Transverse colon (tissue), 4 donors: ENCODE results near the gene ALOX15B. TPM values are rescaled to one million over a fixed set of nuclear protein-coding genes. Genes with fewer than 3 reads are reported as not detected.
"Not testable (repeated sequence)": the region's sequence is repeated elsewhere in the genome, so short reads cannot be mapped to it uniquely, and the experiment has no call there.

Experiments
- DNase-seq: peaks from one replicate; pipeline ENCODE4 v3.0.0-alpha.2; 2019
- H3K27ac ChIP-seq, 4 donors: fragments of 200-600 bp; sonication (generic); 2 replicates each; pipeline ENCODE4 v1.5.1; 2016 to 2018; ENCODE audit warnings: inconsistent platforms in 4 of 4
- H3K27me3 ChIP-seq: fragments of 200-600 bp; sonication (generic); 2 replicates; pipeline ENCODE4 v1.5.1; 2017; ENCODE audit warnings: inconsistent platforms
- H3K36me3 ChIP-seq, 4 donors: fragments of 200-600 bp; sonication (generic); 2 replicates each; pipeline ENCODE4 v1.5.1; 2017 to 2019; ENCODE audit warnings: inconsistent platforms in 4 of 4
- H3K4me1 ChIP-seq, 4 donors: fragments of 200-600 bp; sonication (generic); 2 replicates each; pipeline ENCODE4 v1.5.1; 2017 to 2020; ENCODE audit warnings: inconsistent platforms in 4 of 4
- H3K4me3 ChIP-seq, 4 donors: fragments of 200-600 bp; sonication (generic); 1 replicate in 1 of 4; 2 replicates in 3 of 4; pipeline versions ENCODE4 v1.5.1 to v1.6.1; 2017 to 2019; ENCODE audit warnings: inconsistent platforms in 4 of 4
- H3K9me3 ChIP-seq, 2 donors: fragments of 200-600 bp; sonication (generic); 2 replicates each; pipeline ENCODE4 v1.5.1; 2017 to 2019; ENCODE audit warnings: inconsistent platforms in 2 of 2
- EP300 ChIP-seq: sonication (generic); formaldehyde crosslinking; IDR thresholded peaks from one replicate; pipeline ENCODE4 v1.6.1; 2017; ENCODE audit warnings: antibody characterized with exemption, low read depth
- POLR2A ChIP-seq: fragments of 450-650 bp; IDR thresholded peaks from one replicate; pipeline ENCODE4 v1.6.1; 2016; ENCODE audit warnings: antibody characterized with exemption, mild to moderate bottlenecking, moderate library complexity
- POLR2AphosphoS5 ChIP-seq, 3 donors: sonication (generic); formaldehyde crosslinking; IDR thresholded peaks; one replicate each; pipeline ENCODE4 v1.6.1; 2016; ENCODE audit warnings: antibody characterized with exemption in 3 of 3
- WGBS, 2 donors: methylation state at CpG; one replicate each; pipeline ENCODE4 v1.1.5; 2018; ENCODE audit warnings: low coverage in 1 of 2; 5-methylcytosine and 5-hydroxymethylcytosine counted together
- in situ Hi-C, 4 donors: fragments of 200-750 bp; cut with MboI; loops; one replicate each; pipeline versions ENCODE4 v1.15.0 to v1.15.1; 2017; ENCODE audit warnings: low sequenced_read_pairs in 3 of 4, low pct_ligation_motif_present in 1 of 4, low pct_unique_long_range_greater_than_20kb in 1 of 4
- intact Hi-C: fragments of 100-400 bp; cut with DNase I; formaldehyde crosslinking; loops from one replicate; pipeline ENCODE4 v1.15.1; 2023; ENCODE audit warnings: low total_unique reads
- total RNA-seq, 4 donors: library from RNA; depleted of rRNA; stranded (reverse); fragments of >200 nt; gene quantifications; one replicate each; pipeline ENCODE4 v1.1.0, GENCODE V29; 2016
- TF ChIP-seq, protein P1 (sequence below), 5 experiments: fragments of 200-600 bp in 3 of 5; fragments of 450-650 bp in 2 of 5; sonication (generic) in 3 of 5; IDR thresholded peaks; 1 replicate in 2 of 5; 2 replicates in 3 of 5; pipeline ENCODE4 v1.5.1; 2016 to 2017; ENCODE audit warnings: antibody characterized with exemption in 5 of 5, inconsistent platforms in 3 of 5, mild to moderate bottlenecking in 2 of 5, moderate library complexity in 1 of 5

ALOX15B gene
- total RNA-seq, 4 donors from 2014 or later: 3.3 to 44.4 (median 5.4) TPM

DNA sequence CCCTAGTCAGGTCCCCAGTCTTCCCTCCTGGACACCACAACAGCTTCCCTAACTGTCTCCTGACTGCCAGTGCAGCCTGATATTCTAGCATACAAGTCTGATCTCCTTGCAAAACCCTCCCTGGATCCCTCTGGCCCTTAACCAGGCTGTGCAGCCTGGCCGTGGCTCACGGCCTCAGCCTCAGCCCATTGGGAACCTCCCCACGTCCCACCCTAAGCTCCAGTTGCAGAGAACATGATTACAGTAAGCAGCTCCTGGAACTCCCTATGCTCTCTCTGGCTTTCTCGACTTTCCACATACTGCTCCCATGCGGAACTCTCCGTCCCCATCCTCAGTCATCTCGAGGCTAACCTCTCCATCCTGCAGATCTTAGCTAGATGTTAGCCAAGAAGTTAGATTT lies 35.7 kb downstream of the ALOX15B start:
- no peak for DNase-seq
- intact Hi-C loops (no loop called here), in situ Hi-C loops (no loop called here)
- WGBS, 2 donors: 73 to 100% methylated on average over 2 to 7 of the region's 7 CpGs
- H3K27ac ChIP-seq: no peak overlapping the region
- no peak overlapping the region for H3K4me3 ChIP-seq
- no peaks in the 10 kb centered on the region for H3K36me3 ChIP-seq
- peaks cover 80% of the 10 kb centered on the region for H3K27me3 ChIP-seq
- no peak for TF ChIP-seq POLR2A
- H3K9me3 ChIP-seq: no peaks in the 10 kb centered on the region
- peaks cover 9 to 30% (median 26%) of the 10 kb centered on the region in 4 donors for H3K4me1 ChIP-seq

DNA sequence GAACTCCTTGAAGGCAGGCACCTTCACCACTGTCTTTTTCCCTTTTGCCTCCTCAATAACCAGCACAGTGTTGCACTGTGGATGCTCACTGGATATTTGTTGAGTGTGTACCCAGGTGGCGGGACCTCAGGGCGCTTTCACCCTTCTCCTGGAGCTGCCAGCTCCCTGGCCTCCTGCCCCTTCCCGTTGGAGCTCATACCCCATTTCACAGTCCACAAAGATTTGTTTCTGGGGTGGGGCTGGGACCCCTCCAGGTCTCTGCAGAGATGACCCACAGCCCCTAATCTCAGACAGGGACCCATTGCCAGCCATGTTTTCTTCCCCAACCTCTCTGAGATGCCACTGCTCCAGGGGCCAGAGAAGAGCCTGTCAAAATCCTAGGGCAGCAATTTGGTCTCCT lies 36.2 kb downstream of the ALOX15B start:
- no peak overlapping the region for H3K4me3 ChIP-seq
- H3K36me3 ChIP-seq: no peaks in the 10 kb centered on the region
- no peak for DNase-seq
- TF ChIP-seq POLR2AphosphoS5 (IDR thresholded peaks at IDR 0.05) (no peak), POLR2A (no peak), EP300 (no peak)
- TF ChIP-seq, protein P1, sequence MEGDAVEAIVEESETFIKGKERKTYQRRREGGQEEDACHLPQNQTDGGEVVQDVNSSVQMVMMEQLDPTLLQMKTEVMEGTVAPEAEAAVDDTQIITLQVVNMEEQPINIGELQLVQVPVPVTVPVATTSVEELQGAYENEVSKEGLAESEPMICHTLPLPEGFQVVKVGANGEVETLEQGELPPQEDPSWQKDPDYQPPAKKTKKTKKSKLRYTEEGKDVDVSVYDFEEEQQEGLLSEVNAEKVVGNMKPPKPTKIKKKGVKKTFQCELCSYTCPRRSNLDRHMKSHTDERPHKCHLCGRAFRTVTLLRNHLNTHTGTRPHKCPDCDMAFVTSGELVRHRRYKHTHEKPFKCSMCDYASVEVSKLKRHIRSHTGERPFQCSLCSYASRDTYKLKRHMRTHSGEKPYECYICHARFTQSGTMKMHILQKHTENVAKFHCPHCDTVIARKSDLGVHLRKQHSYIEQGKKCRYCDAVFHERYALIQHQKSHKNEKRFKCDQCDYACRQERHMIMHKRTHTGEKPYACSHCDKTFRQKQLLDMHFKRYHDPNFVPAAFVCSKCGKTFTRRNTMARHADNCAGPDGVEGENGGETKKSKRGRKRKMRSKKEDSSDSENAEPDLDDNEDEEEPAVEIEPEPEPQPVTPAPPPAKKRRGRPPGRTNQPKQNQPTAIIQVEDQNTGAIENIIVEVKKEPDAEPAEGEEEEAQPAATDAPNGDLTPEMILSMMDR (IDR thresholded peaks at IDR 0.05): no peak
- in situ Hi-C loops (loop anchor here in 2 of 4 donors (25.0 kb wide), 1 partner anchor 237 kb away; the partner anchor contains the start of gene ARHGEF15 (in 2 of the 2)), intact Hi-C loops (no loop called here)
- WGBS, 2 donors: 80% methylated on average over 3 of the region's 3 CpGs; no CpG with 5 or more reads in 1 of the 2 donors
- H3K27me3 ChIP-seq: peaks cover 81% of the 10 kb centered on the region
- H3K9me3 ChIP-seq: no peaks in the 10 kb centered on the region
- H3K27ac ChIP-seq: no peak overlapping the region
- H3K4me1 ChIP-seq: peaks cover 9 to 30% (median 28%) of the 10 kb centered on the region in 4 donors

GRCh38 chr17:8075574-8076342 lies 36.9 kb downstream of the ALOX15B start:
- in situ Hi-C loops (loop anchor here in 2 of 4 donors (25.0 kb wide), 1 partner anchor 237 kb away; the partner anchor contains the start of gene ARHGEF15 (in 2 of the 2)), intact Hi-C loops (no loop called here)
- Histone ChIP-seq H3K4me3 (no peak overlapping the region), H3K9me3 (no peaks in the 10 kb centered on the region), H3K36me3 (no peaks in the 10 kb centered on the region), H3K27ac (no peak overlapping the region), H3K4me1 (peaks cover 9 to 35% (median 31%) of the 10 kb centered on the region in 4 donors), H3K27me3 (peaks cover 87% of the 10 kb centered on the region)
- no peak for DNase-seq
- WGBS, 2 donors: 90% methylated on average over 14 of the region's 14 CpGs; no CpG with 5 or more reads in 1 of the 2 donors
- TF ChIP-seq POLR2A (no peak), POLR2AphosphoS5 (IDR thresholded peaks at IDR 0.05) (no peak), EP300 (no peak)
- TF ChIP-seq, protein P1 (IDR thresholded peaks at IDR 0.05): no peak

DNA sequence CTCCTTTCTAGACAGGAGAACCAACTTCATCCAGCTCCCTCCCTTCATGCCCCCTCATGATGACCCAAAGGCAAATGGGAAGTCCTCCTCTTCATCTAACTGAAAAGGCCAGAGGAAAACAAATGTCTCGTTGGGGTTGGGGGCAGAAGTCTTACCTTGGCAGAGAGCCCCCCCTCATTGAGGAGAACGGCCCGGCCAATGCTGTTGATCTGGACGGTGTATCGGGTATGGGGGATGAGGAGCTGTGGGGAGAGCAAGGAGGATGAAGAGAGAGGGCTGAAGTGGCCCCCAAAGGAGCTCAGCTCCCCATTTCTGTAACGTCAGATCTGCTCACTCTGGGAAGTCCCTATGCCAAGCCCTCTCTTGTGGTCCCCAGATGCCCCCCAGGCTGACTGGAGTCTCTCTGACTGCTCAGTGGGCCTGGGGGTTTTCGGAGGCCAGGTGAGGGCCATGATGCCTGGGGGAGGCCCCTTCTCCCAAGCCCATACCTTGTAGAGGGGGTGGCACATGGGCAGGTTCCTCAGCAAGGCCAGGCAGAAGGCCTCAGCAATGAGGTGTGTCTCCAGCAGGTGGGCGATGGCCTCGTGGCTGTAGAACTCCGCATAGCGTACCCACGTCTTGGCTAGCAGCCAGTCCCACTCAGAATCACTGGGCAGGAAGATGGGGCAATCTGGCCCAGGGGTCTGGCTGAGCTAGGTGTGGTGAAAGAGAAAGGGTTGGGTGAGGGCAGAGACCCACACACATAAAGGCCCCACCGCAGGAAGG lies 37.8 kb downstream of the ALOX15B start:
- peaks cover 89% of the 10 kb centered on the region for H3K27me3 ChIP-seq
- no peak overlapping the region for H3K27ac ChIP-seq
- WGBS, 2 donors: 82 to 100% methylated on average over 3 to 13 of the region's 13 CpGs
- in situ Hi-C loops: loop anchor here in 2 of 4 donors (25.0 kb wide), 1 partner anchor 236 kb away; the partner anchor contains the start of gene ARHGEF15 (in 2 of the 2)
- no peak for DNase-seq
- no peaks in the 10 kb centered on the region for H3K36me3 ChIP-seq
- TF ChIP-seq POLR2A: no peak
- TF ChIP-seq, protein P1 (IDR thresholded peaks at IDR 0.05): no peak
- TF ChIP-seq EP300: no peak
- TF ChIP-seq POLR2AphosphoS5 (IDR thresholded peaks at IDR 0.05): no peak
- no peaks in the 10 kb centered on the region for H3K9me3 ChIP-seq
- H3K4me1 ChIP-seq: peaks cover 9 to 35% (median 31%) of the 10 kb centered on the region in 4 donors
- H3K4me3 ChIP-seq: no peak overlapping the region
- intact Hi-C loops: no loop called here

DNA sequence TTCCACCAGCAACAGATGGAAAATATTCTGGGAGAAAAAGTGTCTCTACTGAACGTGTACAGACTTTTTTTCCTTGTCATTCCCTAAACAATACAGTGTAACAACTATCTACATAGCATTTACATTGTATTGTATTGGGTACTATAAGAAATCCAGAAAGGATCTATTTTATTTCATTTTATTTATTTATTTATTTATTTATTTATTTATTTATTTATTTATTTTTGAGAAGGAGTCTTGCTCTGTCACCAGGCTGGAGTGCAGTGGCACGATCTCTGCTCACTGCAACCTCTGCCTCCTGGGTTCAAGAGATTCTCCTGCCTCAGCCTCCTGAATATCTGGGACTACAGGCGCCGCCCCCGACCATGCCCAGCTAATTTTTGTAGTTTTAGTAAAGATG lies 39.1 kb downstream of the ALOX15B start:
- in situ Hi-C loops: loop anchor here in 2 of 4 donors (25.0 kb wide), 1 partner anchor 234 kb away; the partner anchor contains the start of gene ARHGEF15 (in 2 of the 2)
- peaks cover 3 to 29% (median 26%) of the 10 kb centered on the region in 4 donors for H3K4me1 ChIP-seq
- H3K4me3 ChIP-seq, H3K27ac ChIP-seq, DNase-seq, intact Hi-C loops, H3K9me3 ChIP-seq, H3K36me3 ChIP-seq: not testable (repeated sequence)
- 67 to 82% methylated on average over 2 to 5 of the region's 5 CpGs for WGBS, 2 donors
- peaks cover 81% of the 10 kb centered on the region for H3K27me3 ChIP-seq
